Sigmoid colon (tissue), 4 donors: ENCODE data around the gene PUM1.

Experiments used
- CTCF ChIP-seq, 4 experiments: fragments of 450-650 bp in 3 of 4; fragments of 200-600 bp in 1 of 4; IDR thresholded peaks; one replicate each; pipeline ENCODE4 v1.5.1; 2016 to 2019; ENCODE audit warnings: antibody characterized with exemption in 4 of 4, mild to moderate bottlenecking in 3 of 4, moderate library complexity in 2 of 4
- POLR2A ChIP-seq, 2 donors: fragments of 450-650 bp; IDR thresholded peaks; one replicate each; pipeline ENCODE4 v1.6.1; 2016; ENCODE audit warnings: antibody characterized with exemption in 2 of 2, mild to moderate bottlenecking in 2 of 2, moderate library complexity in 2 of 2
- POLR2AphosphoS5 ChIP-seq, 4 donors: sonication (generic); formaldehyde crosslinking; IDR thresholded peaks; one replicate each; pipeline ENCODE4 v1.6.1; 2017; ENCODE audit warnings: antibody characterized with exemption in 4 of 4

- no peak for TF ChIP-seq CTCF (IDR thresholded peaks at IDR 0.05)
- TF ChIP-seq POLR2AphosphoS5 (IDR thresholded peaks at IDR 0.05) = no peak
- TF ChIP-seq POLR2A (IDR thresholded peaks at IDR 0.05) = no peak
These were observed 66.6 kb downstream of the PUM1 start for GRCh38 chr1:30998887-30999286.
